Measurements from ENCODE around the gene ST8SIA4.

- TF ChIP-seq GABPA (IDR thresholded peaks at IDR 0.05 in 1 of 2, conservative IDR thresholded peaks at IDR 0.05 in 1 of 2) = no peak
- TF ChIP-seq, protein P1, sequence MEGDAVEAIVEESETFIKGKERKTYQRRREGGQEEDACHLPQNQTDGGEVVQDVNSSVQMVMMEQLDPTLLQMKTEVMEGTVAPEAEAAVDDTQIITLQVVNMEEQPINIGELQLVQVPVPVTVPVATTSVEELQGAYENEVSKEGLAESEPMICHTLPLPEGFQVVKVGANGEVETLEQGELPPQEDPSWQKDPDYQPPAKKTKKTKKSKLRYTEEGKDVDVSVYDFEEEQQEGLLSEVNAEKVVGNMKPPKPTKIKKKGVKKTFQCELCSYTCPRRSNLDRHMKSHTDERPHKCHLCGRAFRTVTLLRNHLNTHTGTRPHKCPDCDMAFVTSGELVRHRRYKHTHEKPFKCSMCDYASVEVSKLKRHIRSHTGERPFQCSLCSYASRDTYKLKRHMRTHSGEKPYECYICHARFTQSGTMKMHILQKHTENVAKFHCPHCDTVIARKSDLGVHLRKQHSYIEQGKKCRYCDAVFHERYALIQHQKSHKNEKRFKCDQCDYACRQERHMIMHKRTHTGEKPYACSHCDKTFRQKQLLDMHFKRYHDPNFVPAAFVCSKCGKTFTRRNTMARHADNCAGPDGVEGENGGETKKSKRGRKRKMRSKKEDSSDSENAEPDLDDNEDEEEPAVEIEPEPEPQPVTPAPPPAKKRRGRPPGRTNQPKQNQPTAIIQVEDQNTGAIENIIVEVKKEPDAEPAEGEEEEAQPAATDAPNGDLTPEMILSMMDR (IDR thresholded peaks at IDR 0.05; ENCODE audit: low read depth, low read length, missing input control) = no peak
- TF ChIP-seq, protein P2, sequence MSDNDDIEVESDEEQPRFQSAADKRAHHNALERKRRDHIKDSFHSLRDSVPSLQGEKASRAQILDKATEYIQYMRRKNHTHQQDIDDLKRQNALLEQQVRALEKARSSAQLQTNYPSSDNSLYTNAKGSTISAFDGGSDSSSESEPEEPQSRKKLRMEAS (IDR thresholded peaks at IDR 0.05) = no peak
- TF ChIP-seq JUND (IDR thresholded peaks at IDR 0.05) = no peak
- TF ChIP-seq RAD21 (IDR thresholded peaks at IDR 0.05) = no peak
- TF ChIP-seq ZBTB33 (IDR thresholded peaks at IDR 0.05) = no peak
- no peak for TF ChIP-seq NR2F2 (IDR thresholded peaks at IDR 0.05)
- no peak for TF ChIP-seq SP1 (IDR thresholded peaks at IDR 0.05)
- no peak for TF ChIP-seq HNF4G (IDR thresholded peaks at IDR 0.05)
Observed at GRCh38 chr5:100800562-100800961, 102.5 kb downstream of the ST8SIA4 start.

Data from liver (tissue), 3 donors.